HG02763 (cell line): Measurements from ENCODE around the gene PPEF2.
"Not testable (repeated sequence)": the region's sequence is repeated elsewhere in the genome, so short reads cannot be mapped to it uniquely, and the experiment has no call there.

Source experiments
- ATAC-seq: cut with Tn5 transposase; IDR thresholded peaks from one replicate; pipeline ENCODE4 v1.9.1; 2021; ENCODE audit warnings: mild to moderate bottlenecking, moderate library complexity; ENCODE audit not compliant: unreplicated experiment

PPEF2 gene

GRCh38 chr4:75898536-75898935 lies 3.7 kb downstream of the PPEF2 start:
- no peak for ATAC-seq

GRCh38 chr4:75895744-75896314 lies 6.4 kb downstream of the PPEF2 start:
- no peak for ATAC-seq

- ATAC-seq, result no peak
Observed at GRCh38 chr4:75892508-75892907, 9.7 kb downstream of the PPEF2 start.

GRCh38 chr4:75891611-75892010 lies 10.6 kb downstream of the PPEF2 start:
- ATAC-seq, result no peak

- no peak for ATAC-seq
Observed at GRCh38 chr4:75889537-75890199, 12.6 kb downstream of the PPEF2 start.

- ATAC-seq, result no peak
Observed at GRCh38 chr4:75886104-75886503, 16.1 kb downstream of the PPEF2 start.

GRCh38 chr4:75881476-75881875 lies 20.8 kb downstream of the PPEF2 start:
- no peak for ATAC-seq

GRCh38 chr4:75880278-75880677 lies 22.0 kb downstream of the PPEF2 start:
- ATAC-seq, result no peak

- ATAC-seq, result no peak
Observed at GRCh38 chr4:75878246-75878756, 24.0 kb downstream of the PPEF2 start.

GRCh38 chr4:75876218-75876617 lies 26.0 kb downstream of the PPEF2 start:
- no peak for ATAC-seq

- ATAC-seq, result no peak
Observed at GRCh38 chr4:75869100-75869499, 33.2 kb downstream of the PPEF2 start.

- no peak for ATAC-seq
Observed at GRCh38 chr4:75867130-75867529, 35.1 kb downstream of the PPEF2 start.

GRCh38 chr4:75860606-75861005 lies 41.6 kb downstream of the PPEF2 start:
- no peak for ATAC-seq

- no peak for ATAC-seq
Observed at GRCh38 chr4:75858721-75859120, 43.5 kb downstream of the PPEF2 start.

GRCh38 chr4:75849461-75849860 lies 52.8 kb downstream of the PPEF2 start:
- ATAC-seq, result no peak

- no peak for ATAC-seq
Observed at GRCh38 chr4:75848891-75849290, 53.4 kb downstream of the PPEF2 start.

GRCh38 chr4:75848171-75848760 lies 54.0 kb downstream of the PPEF2 start:
- ATAC-seq, result not testable (repeated sequence)

GRCh38 chr4:75845992-75846391 lies 56.3 kb downstream of the PPEF2 start:
- ATAC-seq, result no peak

- no peak for ATAC-seq
Observed at GRCh38 chr4:75844151-75844662, 58.0 kb downstream of the PPEF2 start.

GRCh38 chr4:75843596-75843995 lies 58.7 kb downstream of the PPEF2 start:
- ATAC-seq, result no peak

- ATAC-seq, result no peak
Observed at GRCh38 chr4:75841641-75842520, 60.4 kb downstream of the PPEF2 start.
